Thyroid gland (tissue), 4 donors: Measurements from ENCODE around the gene ARHGEF10L.

Experiments
- CTCF ChIP-seq, 6 experiments: fragments of 200-600 bp in 3 of 6; fragments of 450-650 bp in 3 of 6; sonication (generic) in 3 of 6; IDR thresholded peaks; one replicate each; pipeline ENCODE4 v1.5.1; 2016 to 2019; ENCODE audit warnings: antibody characterized with exemption in 6 of 6, mild to moderate bottlenecking in 2 of 6, inconsistent platforms in 1 of 6, moderate library complexity in 1 of 6
- POLR2A ChIP-seq, 2 donors: fragments of 450-650 bp; IDR thresholded peaks; one replicate each; pipeline ENCODE4 v1.6.1; 2017; ENCODE audit warnings: antibody characterized with exemption in 2 of 2, mild to moderate bottlenecking in 2 of 2, moderate library complexity in 1 of 2

DNA sequence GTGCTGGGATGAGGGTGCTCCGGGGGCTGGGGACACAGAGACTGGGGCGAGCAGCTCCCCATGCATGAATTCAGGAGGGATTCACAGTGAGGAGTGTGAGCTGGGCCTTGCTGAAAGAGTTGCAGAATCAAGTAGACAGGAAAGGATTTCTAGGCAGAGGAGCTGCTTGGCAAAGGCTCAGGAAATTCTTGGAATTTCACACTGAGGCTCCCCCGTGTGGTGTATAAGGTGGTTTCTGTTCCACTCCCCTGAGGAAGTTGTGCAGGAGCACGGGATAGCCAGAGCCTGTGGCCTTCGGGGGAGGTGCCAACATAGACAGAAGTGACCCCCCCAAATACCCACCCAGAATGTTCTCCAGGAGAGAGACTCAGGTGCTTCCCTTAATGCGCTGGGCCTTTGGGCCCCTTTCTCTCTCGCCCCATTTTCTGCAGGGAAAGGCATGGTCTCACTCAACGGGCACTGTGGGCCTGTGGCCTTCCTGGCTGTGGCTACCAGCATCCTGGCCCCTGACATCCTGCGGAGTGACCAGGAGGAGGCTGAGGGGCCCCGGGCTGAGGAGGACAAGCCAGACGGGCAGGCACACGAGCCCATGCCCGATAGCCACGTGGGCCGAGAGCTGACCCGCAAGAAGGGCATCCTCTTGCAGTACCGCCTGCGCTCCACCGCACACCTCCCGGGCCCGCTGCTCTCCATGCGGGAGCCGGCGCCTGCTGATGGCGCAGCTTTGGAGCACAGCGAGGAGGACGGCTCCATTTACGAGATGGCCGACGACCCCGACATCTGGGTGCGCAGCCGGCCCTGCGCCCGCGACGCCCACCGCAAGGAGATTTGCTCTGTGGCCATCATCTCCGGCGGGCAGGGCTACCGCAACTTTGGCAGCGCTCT is 157.2 kb downstream of the ARHGEF10L start:
- no peak for TF ChIP-seq POLR2A (IDR thresholded peaks at IDR 0.05)
- TF ChIP-seq CTCF (IDR thresholded peaks at IDR 0.05), result peak in 4 of 6 experiments; percentile 21 to 55 (median 50)
